ENCODE measurements around the gene SLC25A20. TPM values are rescaled to one million over a fixed set of nuclear protein-coding genes. Genes with fewer than 3 reads are reported as not detected.

The SLC25A20 gene
- polyA plus RNA-seq, 2 of the 4 experiments (the other 2 are of a cell fraction), result 13.5 to 22.4 TPM

- Histone ChIP-seq H3K4me2 (no peak overlapping the region), H3K27ac (no peak overlapping the region), H3K9me3 (no peaks in the 10 kb centered on the region), H3K4me3 (no peak overlapping the region), H3K4me1 (peaks cover 30% of the 10 kb centered on the region)
- TF ChIP-seq, protein P1, sequence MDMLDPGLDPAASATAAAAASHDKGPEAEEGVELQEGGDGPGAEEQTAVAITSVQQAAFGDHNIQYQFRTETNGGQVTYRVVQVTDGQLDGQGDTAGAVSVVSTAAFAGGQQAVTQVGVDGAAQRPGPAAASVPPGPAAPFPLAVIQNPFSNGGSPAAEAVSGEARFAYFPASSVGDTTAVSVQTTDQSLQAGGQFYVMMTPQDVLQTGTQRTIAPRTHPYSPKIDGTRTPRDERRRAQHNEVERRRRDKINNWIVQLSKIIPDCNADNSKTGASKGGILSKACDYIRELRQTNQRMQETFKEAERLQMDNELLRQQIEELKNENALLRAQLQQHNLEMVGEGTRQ (IDR thresholded peaks at IDR 0.05), result no peak
- CTCF ChIA-PET, result interaction anchor here (0.7 to 3.0 kb wide), 3 partner anchors 11 to 62 kb away, joined by 3 to 9 read pairs (median 3); partner anchors contain the start of gene ARIH2
- DNase-seq (ENCODE audit: low read depth in 1 of 2, low spot score in 1 of 2) (no peak), ATAC-seq (no peak), FAIRE-seq (no peak)
- POLR2A ChIA-PET, result interaction anchor here (0.6 kb wide), 1 partner anchor 48 kb away, joined by 3 read pairs; no protein-coding TSS in a partner anchor
- 89% methylated on average over 3 of the region's 3 CpGs for WGBS (ENCODE audit: missing lambda C conversion rate)
Observed at GRCh38 chr3:48930590-48930989, 31.9 kb upstream of the SLC25A20 start.

- Histone ChIP-seq H3K4me2 (no peak overlapping the region), H3K4me3 (no peak overlapping the region), H3K9me3 (no peaks in the 10 kb centered on the region), H3K27ac (no peak overlapping the region), H3K4me1 (peaks cover 30% of the 10 kb centered on the region)
- no peak for ATAC-seq
- WGBS (ENCODE audit: missing lambda C conversion rate), result 70% methylated on average over 3 of the region's 3 CpGs
- POLR2A ChIA-PET, result no interaction called here
- FAIRE-seq, result no peak
- CTCF ChIA-PET, result interaction anchor here (1.3 to 3.0 kb wide), 2 partner anchors 10 to 21 kb away, joined by 3 to 9 read pairs; partner anchors contain the start of gene ARIH2
- DNase-seq (ENCODE audit: low read depth in 1 of 2, low spot score in 1 of 2), result no peak
- TF ChIP-seq TFCP2L1 (CRISPR knock-in tag; IDR thresholded peaks at IDR 0.05) (no peak), ESRRA (IDR thresholded peaks at IDR 0.05; ENCODE audit: borderline replicate concordance, low read length) (no peak), MAX (IDR thresholded peaks at IDR 0.05) (no peak), POLR2A (IDR thresholded peaks at IDR 0.05; ENCODE audit: low read length) (no peak), MAZ (IDR thresholded peaks at IDR 0.05; ENCODE audit: borderline replicate concordance, low read depth, low read length) (no peak), EHF (CRISPR knock-in tag; IDR thresholded peaks at IDR 0.05) (no peak), NFE2L2 (conservative IDR thresholded peaks at IDR 0.05; ENCODE audit: low read length) (no peak), HEYL (CRISPR knock-in tag; IDR thresholded peaks at IDR 0.05) (no peak)
- TF ChIP-seq, protein P2, sequence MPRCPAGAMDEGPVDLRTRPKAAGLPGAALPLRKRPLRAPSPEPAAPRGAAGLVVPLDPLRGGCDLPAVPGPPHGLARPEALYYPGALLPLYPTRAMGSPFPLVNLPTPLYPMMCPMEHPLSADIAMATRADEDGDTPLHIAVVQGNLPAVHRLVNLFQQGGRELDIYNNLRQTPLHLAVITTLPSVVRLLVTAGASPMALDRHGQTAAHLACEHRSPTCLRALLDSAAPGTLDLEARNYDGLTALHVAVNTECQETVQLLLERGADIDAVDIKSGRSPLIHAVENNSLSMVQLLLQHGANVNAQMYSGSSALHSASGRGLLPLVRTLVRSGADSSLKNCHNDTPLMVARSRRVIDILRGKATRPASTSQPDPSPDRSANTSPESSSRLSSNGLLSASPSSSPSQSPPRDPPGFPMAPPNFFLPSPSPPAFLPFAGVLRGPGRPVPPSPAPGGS (IDR thresholded peaks at IDR 0.05), result no peak
Observed at GRCh38 chr3:48929358-48930035, 30.8 kb upstream of the SLC25A20 start.

DNA sequence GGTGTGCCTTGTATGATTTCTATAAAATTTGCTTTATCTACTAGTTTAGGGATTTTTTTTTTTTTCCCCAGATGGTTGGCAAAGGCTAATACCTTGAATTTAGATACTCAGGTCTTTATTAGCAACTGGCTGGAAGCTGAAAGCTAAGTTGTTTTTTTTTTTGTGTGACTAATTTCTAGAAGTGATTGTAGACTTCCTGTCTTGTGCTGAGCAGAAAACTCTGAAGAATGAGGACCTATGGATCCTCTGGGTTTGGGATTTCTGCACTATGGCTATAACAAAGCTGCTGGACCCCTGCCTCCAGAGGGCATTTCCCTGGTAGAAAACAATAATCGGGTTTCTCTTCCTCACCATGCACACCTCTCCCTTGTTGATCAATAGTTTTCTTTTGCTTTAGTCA, 30.0 kb upstream of the SLC25A20 start:
- 86% methylated on average over 1 of the region's 1 CpG for WGBS (ENCODE audit: missing lambda C conversion rate)
- POLR2A ChIA-PET, result no interaction called here

DNA sequence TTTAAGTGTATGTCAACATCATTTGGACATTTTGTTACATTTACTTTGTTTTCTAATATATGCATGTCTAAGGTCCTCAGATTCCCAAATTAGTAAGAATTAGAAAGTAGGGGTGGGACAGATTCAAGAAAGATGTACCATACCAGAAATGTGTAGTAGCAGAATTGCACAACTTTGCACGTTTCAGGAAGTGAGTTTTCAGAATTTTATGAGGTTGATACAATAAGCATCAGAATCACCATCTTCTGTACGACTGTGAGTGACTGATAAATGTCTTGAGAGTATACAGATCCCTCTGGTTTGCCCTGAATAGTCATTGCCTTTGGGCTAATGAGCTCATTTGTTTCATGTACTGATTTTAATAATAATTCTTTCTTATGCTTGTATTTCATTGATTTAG, 29.2 kb upstream of the SLC25A20 start:
- ATAC-seq, result no peak

More for the DNA sequence above, 30.0 kb upstream of the SLC25A20 start:
- CTCF ChIA-PET, result interaction anchor here (1.3 to 3.0 kb wide), 2 partner anchors 10 to 22 kb away, joined by 3 to 9 read pairs; partner anchors contain the start of gene ARIH2
- FAIRE-seq, result no peak
- Histone ChIP-seq H3K4me3 (no peak overlapping the region), H3K27ac (no peak overlapping the region), H3K4me1 (peaks cover 30% of the 10 kb centered on the region), H3K4me2 (no peak overlapping the region), H3K9me3 (no peaks in the 10 kb centered on the region)
- DNase-seq (ENCODE audit: low read depth in 1 of 2, low spot score in 1 of 2), result no peak
- ATAC-seq, result no peak
- TF ChIP-seq HOXB5 (CRISPR knock-in tag; IDR thresholded peaks at IDR 0.05) (no peak), GATA3 (IDR thresholded peaks at IDR 0.05; ENCODE audit: borderline replicate concordance) (no peak), JUN (IDR thresholded peaks at IDR 0.05) (no peak), FOSL2 (IDR thresholded peaks at IDR 0.05) (no peak), FOSL2 (CRISPR knock-in tag; IDR thresholded peaks at IDR 0.05) (no peak), NR3C1 (IDR thresholded peaks at IDR 0.05) (no peak), CBX2 (IDR thresholded peaks at IDR 0.05; ENCODE audit: borderline replicate concordance, low read depth) (no peak), HDAC2 (IDR thresholded peaks at IDR 0.05) (no peak), RCOR1 (IDR thresholded peaks at IDR 0.05; ENCODE audit: low read depth, low read length) (no peak), CHD2 (IDR thresholded peaks at IDR 0.05; ENCODE audit: low read length, partially characterized antibody) (no peak)

More for the DNA sequence above, 29.2 kb upstream of the SLC25A20 start:
- Histone ChIP-seq H3K27ac (no peak overlapping the region), H3K4me3 (no peak overlapping the region), H3K4me1 (peaks cover 30% of the 10 kb centered on the region), H3K9me3 (no peaks in the 10 kb centered on the region), H3K4me2 (no peak overlapping the region)
- ChIA-PET POLR2A (no interaction called here), CTCF (interaction anchor here (1.3 to 3.0 kb wide), 2 partner anchors 9 to 23 kb away, joined by 3 to 9 read pairs; partner anchors contain the start of gene ARIH2)
- 47% methylated on average over 2 of the region's 2 CpGs for WGBS (ENCODE audit: missing lambda C conversion rate)
- no peak for FAIRE-seq
- TF ChIP-seq SREBF2 (IDR thresholded peaks at IDR 0.05) (no peak), CEBPB (IDR thresholded peaks at IDR 0.05) (peak in 1 of 2 experiments; percentile 20; a peak in 1 of 4 replicates), MAZ (IDR thresholded peaks at IDR 0.05; ENCODE audit: borderline replicate concordance, low read depth, low read length) (no peak)
- DNase-seq (ENCODE audit: low read depth in 1 of 2, low spot score in 1 of 2), result no peak

Measured in A549 (cell line).